Stimulated activated CD8-positive, alpha-beta memory T cell treated with anti-CD3 and anti-CD28 coated beads, Interleukin-7, amount 100 ng/mL, for 4 hours (primary cell): Measurements from ENCODE around the gene PRAMEF25.
"Not testable (repeated sequence)": the region's sequence is repeated elsewhere in the genome, so short reads cannot be mapped to it uniquely, and the experiment has no call there.

Experiments used
- DNase-seq, 2 donors: peaks; one replicate each; pipeline ENCODE4 v3.0.0-alpha.2; 2020; ENCODE audit warnings: low read depth in 2 of 2

Gene PRAMEF25

DNA sequence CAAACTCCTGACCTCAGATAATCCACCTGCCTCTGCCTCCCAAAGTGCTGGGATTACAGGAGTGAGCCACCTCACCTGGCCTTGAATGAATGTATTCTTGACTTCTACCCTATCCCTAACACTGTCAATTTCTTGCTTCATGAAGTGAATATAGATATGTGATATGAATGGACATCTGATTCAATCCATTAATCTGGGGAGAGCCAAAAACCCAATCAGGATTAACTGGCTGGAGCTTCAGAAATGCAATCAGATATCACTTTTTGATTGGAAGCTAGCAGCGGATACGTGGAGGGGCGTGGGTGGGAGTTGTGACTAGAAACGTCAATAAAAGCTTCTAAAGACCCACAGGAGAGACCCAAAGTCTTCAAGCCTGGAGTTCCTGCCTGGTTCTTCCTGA lies at the start of gene PRAMEF25:
TSS of gene PRAMEF25 (plus strand) at position 301 of the 400 bp plus-strand sequence. CDS start 2,920 bp downstream, outside the sequence.
- DNase-seq: not testable (repeated sequence)

DNA sequence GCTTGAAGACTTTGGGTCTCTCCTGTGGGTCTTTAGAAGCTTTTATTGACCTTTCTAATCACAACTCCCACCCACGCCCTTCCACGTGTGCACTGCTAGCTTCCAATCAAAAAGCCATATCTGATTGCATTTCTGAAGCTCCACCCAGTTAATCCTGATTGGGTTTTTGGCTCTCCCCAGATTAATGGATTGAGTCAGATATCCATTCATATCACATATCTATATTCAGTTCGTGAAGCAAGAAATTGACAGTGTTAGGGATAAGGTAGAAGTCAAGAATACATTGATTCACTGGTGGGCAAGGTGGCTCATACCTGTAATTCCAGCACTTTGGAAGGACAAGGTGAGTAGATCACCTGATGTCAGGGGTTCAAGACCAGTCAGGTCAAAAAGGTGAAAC lies 14.1 kb upstream of the PRAMEF25 start, which contains the start of gene PRAMEF27:
TSS of gene PRAMEF27 (minus strand) at position 101 of the 400 bp plus-strand sequence. CDS start 2,916 bp downstream, outside the sequence.
- DNase-seq: not testable (repeated sequence)

DNA sequence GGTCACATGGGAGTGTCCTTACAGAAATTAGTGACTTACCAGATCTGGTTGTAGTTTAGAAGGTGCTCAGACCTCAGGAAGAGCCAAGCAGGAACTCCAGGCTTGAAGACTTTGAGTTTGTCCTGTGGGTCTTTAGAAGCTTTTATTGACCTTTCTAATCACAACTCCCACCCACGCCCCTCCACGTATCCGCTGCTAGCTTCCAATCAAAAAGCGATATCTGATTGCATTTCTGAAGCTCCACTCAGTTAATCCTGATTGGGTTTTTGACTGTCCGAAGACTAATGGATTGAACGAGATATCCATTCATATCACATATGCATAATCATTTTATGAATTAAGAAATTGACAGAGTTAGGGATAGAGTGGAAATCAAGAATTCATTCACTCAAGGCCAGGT lies 46.2 kb downstream of the PRAMEF25 start, which contains the start of gene HNRNPCL2:
TSS of gene HNRNPCL2 (minus strand) at position 101 of the 400 bp plus-strand sequence. CDS start 454 bp downstream, outside the sequence.
- DNase-seq: not testable (repeated sequence)
